OCI-M1 (cell line): ENCODE data around the gene TUBGCP6.

Source experiments
- DNase-seq: peaks from one replicate; lab custom pipeline; 2025; lab: John Stamatoyannopoulos, UW

The TUBGCP6 gene

DNA sequence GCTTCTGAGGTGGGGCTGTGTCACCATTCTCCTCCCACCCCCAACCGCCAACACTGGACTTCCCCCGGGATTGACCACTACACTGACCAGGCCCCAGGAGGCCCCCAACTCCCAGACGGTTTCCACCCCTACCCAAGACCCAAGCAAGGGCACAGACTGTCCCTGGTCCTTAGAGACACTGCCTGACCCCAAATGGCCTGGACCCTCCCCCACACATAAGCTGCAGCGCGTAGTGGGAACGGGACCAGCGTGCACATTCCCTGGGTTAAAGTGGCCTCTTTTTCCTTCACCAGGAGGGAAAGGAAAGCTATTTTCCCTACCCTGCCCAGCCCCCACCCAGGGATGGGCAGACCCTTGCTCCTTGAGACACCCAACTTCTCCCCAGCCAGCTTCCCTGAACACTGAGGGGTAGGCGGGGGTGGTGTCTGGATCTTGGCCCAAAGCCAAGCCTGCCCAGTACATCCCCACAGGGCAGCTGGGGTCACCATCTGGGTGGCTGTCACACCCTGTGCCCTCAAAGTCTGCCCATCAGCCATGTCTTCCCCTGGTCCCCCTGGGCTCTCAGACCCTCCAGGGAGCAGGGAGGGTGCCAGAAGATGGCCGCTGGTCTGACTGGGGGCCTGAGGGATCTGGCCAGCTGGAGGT, 18.3 kb upstream of the TUBGCP6 start:
- no peak for DNase-seq

DNA sequence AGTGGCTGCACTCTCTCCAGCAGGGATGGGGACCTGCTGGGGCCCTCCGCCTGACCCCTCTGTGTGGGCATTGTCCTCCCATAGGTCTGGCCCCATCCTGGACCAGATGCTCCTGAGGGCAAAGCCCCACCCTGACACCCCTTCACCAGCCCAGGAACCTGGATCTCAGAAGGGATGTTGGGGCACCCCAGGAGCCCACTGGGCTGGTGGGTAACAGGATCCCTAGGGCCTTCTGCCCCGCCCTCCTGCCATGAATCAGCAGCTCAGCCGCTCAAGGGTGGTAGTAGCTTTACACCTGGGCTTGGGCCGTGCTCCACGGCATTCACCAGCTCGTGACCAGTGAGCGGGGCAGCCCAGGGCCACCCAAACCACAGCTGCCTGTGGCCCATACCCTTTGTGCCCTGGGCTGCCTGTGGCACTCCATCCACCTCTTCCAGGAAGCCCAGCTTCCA, 17.7 kb upstream of the TUBGCP6 start:
- no peak for DNase-seq

GRCh38 chr22:50261615-50262459, 17.0 kb upstream of the TUBGCP6 start, which contains the start of gene MAPK12:
MAPK12 (minus strand) TSS chr22:50261683; CDS start chr22:50261509, 174 bp downstream.
- peak; percentile 49 for DNase-seq

DNA sequence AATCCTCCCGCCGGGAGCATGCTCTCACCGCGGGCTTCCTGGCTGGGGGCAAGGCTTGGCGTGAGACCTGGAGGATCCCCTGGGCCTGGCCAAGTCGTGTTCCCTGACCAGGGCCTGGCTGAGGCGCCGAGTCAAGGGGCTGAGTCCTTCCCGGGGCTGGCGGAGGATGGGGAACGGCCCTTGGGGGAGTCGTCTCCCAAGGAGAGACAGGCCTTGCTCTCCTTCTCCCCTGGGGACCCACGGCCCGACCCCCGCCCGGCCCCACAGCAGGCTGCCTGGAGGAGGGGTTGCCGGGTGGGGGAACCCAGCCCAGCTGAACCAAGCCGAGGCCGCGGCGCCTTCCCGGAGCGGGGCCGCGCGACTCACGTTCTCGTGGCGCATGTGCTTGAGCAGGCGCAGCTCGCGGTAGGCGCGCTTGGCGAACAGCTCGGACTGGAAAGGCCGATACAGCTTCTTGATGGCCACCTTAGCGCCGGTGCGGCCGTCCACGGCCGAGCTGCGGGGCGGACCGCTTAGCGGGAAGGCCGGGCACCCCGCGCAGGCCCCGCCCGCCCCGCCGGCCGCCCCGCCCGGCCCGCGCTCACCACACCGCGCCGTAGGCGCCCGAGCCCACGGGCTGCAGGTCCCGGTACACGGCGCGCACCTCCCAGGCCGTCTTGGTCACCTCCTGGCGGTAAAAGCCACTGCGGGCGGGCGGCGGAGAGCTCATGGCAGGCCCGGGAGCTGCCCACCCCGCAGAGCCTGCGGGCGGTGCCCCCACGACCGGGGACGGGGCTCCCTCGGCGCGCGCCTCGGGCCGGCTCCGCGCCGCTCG, 16.2 kb upstream of the TUBGCP6 start:
- DNase-seq, result peak; percentile 58

- DNase-seq, result no peak
Measured at GRCh38 chr22:50260434-50260800, 15.6 kb upstream of the TUBGCP6 start.

- no peak for DNase-seq
Measured at GRCh38 chr22:50259302-50259701, 14.5 kb upstream of the TUBGCP6 start.

GRCh38 chr22:50258361-50259292, 13.8 kb upstream of the TUBGCP6 start:
- no peak for DNase-seq

GRCh38 chr22:50257451-50258360, 12.9 kb upstream of the TUBGCP6 start:
- DNase-seq, result no peak

GRCh38 chr22:50257041-50257440, 12.2 kb upstream of the TUBGCP6 start:
- DNase-seq, result no peak

DNA sequence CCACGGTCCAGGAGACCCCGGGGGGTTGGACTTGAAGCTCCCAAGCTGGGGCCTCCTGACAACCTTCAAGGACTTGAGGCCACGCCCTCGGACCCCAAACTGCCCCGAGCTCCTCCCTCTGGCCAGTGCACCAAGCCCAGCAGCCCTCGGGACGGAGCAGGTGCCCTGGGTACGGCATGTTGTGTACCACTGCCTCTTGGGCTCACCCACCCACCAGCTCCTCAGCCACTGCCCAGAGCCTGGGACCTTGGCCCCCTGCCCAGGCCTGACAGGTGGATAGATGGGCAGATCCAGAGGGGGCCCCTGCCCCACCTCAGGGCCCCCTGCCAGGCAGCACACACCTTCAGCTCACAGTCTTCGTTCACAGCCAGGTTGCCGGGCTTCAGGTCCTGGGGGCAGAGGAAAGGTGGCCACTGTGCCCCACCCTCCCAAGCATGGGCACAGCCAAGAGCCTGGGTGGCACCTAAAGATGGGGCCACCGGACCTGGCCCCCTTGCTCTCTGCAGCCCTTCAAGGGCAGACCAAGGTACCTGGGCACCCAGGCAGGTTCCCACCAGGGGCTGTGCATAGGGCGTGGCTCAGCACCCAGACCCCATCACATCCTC, 11.5 kb upstream of the TUBGCP6 start:
- DNase-seq, result no peak

DNA sequence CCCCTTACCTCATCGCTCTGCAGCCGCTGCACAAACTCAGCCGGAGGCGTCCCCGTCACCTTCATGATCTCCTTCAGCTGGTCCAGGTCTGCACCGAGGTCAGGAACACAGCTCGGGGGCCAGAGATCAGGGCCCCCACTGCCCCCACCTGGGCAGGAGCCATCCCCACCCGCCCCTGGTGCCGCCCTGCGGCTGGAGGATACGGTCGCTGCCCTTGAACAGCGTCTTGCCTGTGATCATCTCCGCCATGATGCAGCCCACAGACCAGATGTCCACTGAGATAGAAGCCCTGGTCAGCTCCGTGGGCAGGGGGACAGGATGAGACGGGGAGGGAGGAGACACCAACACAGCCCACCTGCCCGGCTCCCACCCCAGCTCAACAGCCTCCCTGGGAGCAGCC, 10.8 kb upstream of the TUBGCP6 start:
- DNase-seq, result no peak

DNA sequence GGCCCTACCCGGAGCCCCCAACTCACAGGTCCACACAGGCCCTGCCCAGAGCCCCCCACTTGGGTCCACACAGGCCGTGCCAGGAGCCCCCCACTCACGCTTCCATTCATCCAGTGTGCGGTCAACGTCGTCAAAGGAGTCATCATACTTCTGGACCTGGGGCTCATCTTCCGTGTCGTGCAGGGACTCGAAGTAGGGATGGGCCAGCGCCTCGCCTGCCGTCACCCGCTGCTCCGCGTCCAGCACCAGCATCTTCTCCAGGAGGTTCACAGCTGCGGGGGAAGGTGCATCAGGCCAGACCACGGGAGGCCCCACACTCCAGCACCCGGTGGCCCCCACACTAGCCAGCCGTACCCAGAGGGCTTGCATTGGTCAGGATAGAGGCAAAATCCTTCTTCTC, 10.3 kb upstream of the TUBGCP6 start:
- DNase-seq, result no peak

GRCh38 chr22:50253941-50254340, 9.1 kb upstream of the TUBGCP6 start:
- no peak for DNase-seq

DNA sequence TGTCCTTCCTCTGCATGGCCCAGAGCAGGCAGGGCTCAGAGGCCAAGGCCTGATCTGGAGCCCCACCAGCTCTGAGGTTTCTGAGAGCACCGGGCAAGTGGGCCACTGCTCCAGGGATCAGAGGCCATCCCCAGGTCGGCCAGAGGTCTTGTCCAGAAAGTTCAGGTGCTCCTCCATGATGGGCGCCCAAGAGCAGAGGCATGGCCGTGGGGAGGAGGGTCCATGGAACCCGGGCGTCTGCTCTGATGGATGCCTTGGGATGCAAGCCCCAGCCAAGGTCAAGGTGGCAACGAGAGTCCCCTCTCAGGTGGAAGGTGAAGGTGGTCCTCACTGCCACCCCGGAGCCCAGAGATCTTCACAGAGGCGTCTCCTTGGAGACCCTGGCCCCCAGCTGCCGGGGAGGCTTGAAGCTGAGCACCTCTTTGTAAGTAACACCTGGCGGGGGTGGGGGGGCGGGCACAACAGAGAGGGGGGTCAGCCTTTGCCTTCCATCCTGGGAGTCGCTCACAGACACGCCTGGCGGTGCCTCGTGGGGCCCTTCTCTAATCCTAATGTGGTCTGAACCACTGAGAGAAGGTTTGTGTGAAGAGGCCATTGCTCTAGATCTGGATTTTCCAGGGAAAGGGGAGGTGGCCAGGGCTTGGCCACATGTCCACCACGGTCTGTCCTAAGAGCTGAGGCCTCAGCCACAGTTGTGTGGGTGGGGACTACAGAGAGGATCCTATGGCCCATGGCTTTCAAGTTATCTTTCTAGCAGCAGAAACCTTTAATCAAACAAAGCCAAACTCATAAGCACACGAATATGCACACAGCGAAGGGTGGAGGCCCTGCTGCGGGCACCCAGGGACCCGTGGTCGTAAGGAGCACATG, 8.5 kb upstream of the TUBGCP6 start:
- DNase-seq, result no peak

- peak; percentile 68 for DNase-seq
Measured at GRCh38 chr22:50252082-50253045, 7.5 kb upstream of the TUBGCP6 start.

DNA sequence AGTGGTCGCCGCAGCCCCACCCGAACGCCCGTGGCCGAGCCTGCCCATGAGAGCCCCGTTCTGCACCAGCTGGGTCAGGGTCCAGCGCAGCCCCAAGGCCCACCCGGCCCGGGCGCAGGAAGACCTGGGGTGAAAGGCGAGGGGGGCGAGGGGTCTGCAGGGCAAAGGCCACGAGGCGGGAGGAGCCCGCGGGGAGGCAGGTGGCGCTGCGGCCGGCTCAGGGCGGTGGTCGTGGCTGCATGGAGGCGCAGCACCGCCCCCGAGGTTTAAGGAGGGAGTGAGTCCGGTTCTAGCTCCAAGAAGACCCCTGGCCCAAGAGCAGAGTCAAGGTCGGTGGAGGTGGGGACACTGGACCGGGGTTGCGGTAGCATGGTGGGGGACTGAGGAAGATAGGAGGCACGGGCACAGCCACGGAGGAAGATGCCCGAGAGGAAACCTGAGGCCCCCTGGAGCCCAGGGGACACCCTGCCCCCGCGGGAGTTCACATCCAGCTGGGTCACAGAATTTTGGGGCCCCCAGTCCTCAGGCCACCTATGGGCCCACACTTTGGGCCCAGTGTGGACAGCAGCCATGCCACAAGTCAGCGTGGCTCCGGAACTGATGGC, 6.8 kb upstream of the TUBGCP6 start:
- no peak for DNase-seq
